HepG2 (cell line): ENCODE measurements around the gene PIGV. TPM values are rescaled to one million over a fixed set of nuclear protein-coding genes. Genes with fewer than 3 reads are reported as not detected.
A peak's percentile ranks its signal among the peaks of the same experiment; 100 is the strongest.

Experiments used
- ATAC-seq: fragments of 200-7000 bp; cut with Tn5 transposase; 3 replicates; pipeline ENCODE4 v1.9.1; 2020; ENCODE audit warnings: mild to moderate bottlenecking, moderate library complexity
- BruUV-seq: library from RNA; stranded (reverse); fragments of 400-500 nt; replicated peaks from 2 replicates; lab custom pipeline; 2021; lab: Mats Ljungman, UMichigan
- CTCF ChIA-PET: fragments of 300-600 bp; formaldehyde crosslinking; extraction: SDS; loops from one replicate; lab custom pipeline; 2021; ENCODE audit warnings: low total read pairs, inconsistent platforms, low intra/inter-chr PET ratio; lab: Yijun Ruan, JAX
- POLR2A ChIA-PET: fragments of 350-600 bp; sonication (Branson Sonifier 250); formaldehyde crosslinking; loops from one replicate; lab custom pipeline; 2020; ENCODE audit warnings: antibody characterized with exemption, inconsistent platforms; lab: Yijun Ruan, JAX
- DNase-seq: peaks from one replicate; pipeline ENCODE4 v3.0.0-alpha.2; 2015; ENCODE audit warnings: low spot score
- FAIRE-seq: peaks from 3 replicates; lab custom pipeline; 2011; peaks lifted over from hg19 to GRCh38; lab: Jason Lieb, UNC
- H2AFZ ChIP-seq: one replicate; pipeline ENCODE4 v1.6.1; 2011; ENCODE audit warnings: low read length, inconsistent platforms
- H3K27ac ChIP-seq: fragments of 300-600 bp; 3 replicates; pipeline ENCODE4 v1.8.0; 2011; ENCODE audit warnings: mixed run types, mild to moderate bottlenecking, mixed read lengths, low read length, inconsistent platforms; ENCODE audit not compliant: insufficient read depth; ENCODE audit errors: extremely low read length
- H3K27me3 ChIP-seq, 2 experiments: fragments of 200-600 bp in 1 of 2; 2 replicates in 1 of 2; 3 replicates in 1 of 2; pipeline versions ENCODE4 v1.6.0 to v1.8.0; 2011; ENCODE audit warnings: low read length in 2 of 2, mild to moderate bottlenecking in 2 of 2, moderate library complexity in 2 of 2, inconsistent platforms in 1 of 2; ENCODE audit not compliant: insufficient read depth in 2 of 2, control insufficient read depth in 1 of 2
- H3K36me3 ChIP-seq, 2 experiments: fragments of 200-600 bp in 1 of 2; replicated peaks in 1 of 2; 2 replicates in 1 of 2; 3 replicates in 1 of 2; pipeline versions ENCODE4 v1.5.1 to v1.8.0; 2011; ENCODE audit warnings: low read length in 2 of 2, inconsistent platforms in 1 of 2; ENCODE audit not compliant: insufficient read depth in 2 of 2, control insufficient read depth in 1 of 2
- H3K4me1 ChIP-seq: 2 replicates; pipeline ENCODE4 v1.5.1; 2012; ENCODE audit warnings: low read length, inconsistent platforms; ENCODE audit not compliant: insufficient read depth
- H3K4me2 ChIP-seq: 2 replicates; pipeline ENCODE4 v1.6.0; 2011; ENCODE audit warnings: low read depth, low read length, inconsistent platforms
- H3K4me3 ChIP-seq, 3 experiments: fragments of 200-600 bp in 1 of 3; sonication (generic), shearing (Covaris generic) in 1 of 3; replicated peaks in 1 of 3; 2 replicates each; pipeline ENCODE4 v1.5.1; 2011 to 2016; ENCODE audit warnings: low read length in 3 of 3, inconsistent platforms in 2 of 3, low read depth in 2 of 3, mild to moderate bottlenecking in 2 of 3, control low read depth in 1 of 3, mixed read lengths in 1 of 3; ENCODE audit not compliant: insufficient read depth in 1 of 3
- H3K79me2 ChIP-seq: one replicate; pipeline ENCODE4 v1.6.1; 2011; ENCODE audit warnings: low read length, inconsistent platforms; ENCODE audit not compliant: insufficient read depth
- H3K9ac ChIP-seq: 2 replicates; pipeline ENCODE4 v1.6.0; 2011; ENCODE audit warnings: mild to moderate bottlenecking, low read depth, low read length, inconsistent platforms; ENCODE audit not compliant: insufficient read depth
- H3K9me3 ChIP-seq: 2 replicates; pipeline ENCODE4 v1.5.1; 2012; ENCODE audit warnings: mild to moderate bottlenecking, low read length
- H4K20me1 ChIP-seq: 2 replicates; pipeline ENCODE4 v1.6.0; 2011; ENCODE audit warnings: inconsistent platforms, mild to moderate bottlenecking, low read length, moderate library complexity; ENCODE audit not compliant: insufficient read depth
- CC2D1A ChIP-seq: sonication (generic); formaldehyde crosslinking; IDR thresholded peaks from 2 replicates; pipeline ENCODE4 v1.8.1; 2023; ENCODE audit warnings: mild to moderate bottlenecking, missing genetic modification reagents
- FOXA1 ChIP-seq, 2 experiments: fragments of 450-650 bp in 1 of 2; sonication (generic) in 1 of 2; formaldehyde crosslinking in 1 of 2; IDR thresholded peaks; 2 replicates each; pipeline versions ENCODE4 v1.4.0 to v1.6.1; 2016 to 2020; ENCODE audit warnings: missing genetic modification reagents in 1 of 2
- IRF2 ChIP-seq: IDR thresholded peaks from 2 replicates; pipeline ENCODE4 v1.6.1; 2018; ENCODE audit warnings: missing genetic modification reagents, missing compliant biosample characterization
- KLF16 ChIP-seq, 2 experiments: sonication (generic) in 1 of 2; formaldehyde crosslinking in 1 of 2; IDR thresholded peaks; 2 replicates each; pipeline versions ENCODE4 v1.6.1 to v1.8.0; 2016 to 2023; ENCODE audit warnings: missing genetic modification reagents in 2 of 2, missing compliant biosample characterization in 1 of 2
- MAFF ChIP-seq: IDR thresholded peaks from 2 replicates; pipeline ENCODE4 v1.6.1; 2011; ENCODE audit warnings: low read depth, low read length, improper control_type of control experiment
- MAFK ChIP-seq, 2 experiments: IDR thresholded peaks in 1 of 2; conservative IDR thresholded peaks in 1 of 2; 2 replicates each; pipeline ENCODE4 v1.6.1; 2011; ENCODE audit warnings: improper control_type of control experiment in 2 of 2, low read length in 2 of 2
- NFATC3 ChIP-seq: sonication (generic); formaldehyde crosslinking; IDR thresholded peaks from 2 replicates; pipeline ENCODE4 v1.5.1; 2020; ENCODE audit warnings: mild to moderate bottlenecking, missing genetic modification reagents
- POGZ ChIP-seq: sonication (generic); formaldehyde crosslinking; IDR thresholded peaks from 2 replicates; pipeline ENCODE4 v1.4.0; 2020; ENCODE audit warnings: mild to moderate bottlenecking, missing genetic modification reagents
- RFX3 ChIP-seq: IDR thresholded peaks from 2 replicates; pipeline ENCODE4 v1.6.1; 2016; ENCODE audit warnings: missing biosample characterization, missing genetic modification reagents
- SAP130 ChIP-seq: IDR thresholded peaks from 2 replicates; pipeline ENCODE4 v1.6.1; 2016; ENCODE audit warnings: low read depth
- SMARCE1 ChIP-seq: fragments of 450-650 bp; IDR thresholded peaks from 2 replicates; pipeline ENCODE4 v1.6.1; 2017; ENCODE audit warnings: borderline replicate concordance
- SOX13 ChIP-seq, 3 experiments: fragments of 450-650 bp in 1 of 3; sonication (generic) in 1 of 3; formaldehyde crosslinking in 1 of 3; IDR thresholded peaks in 2 of 3; conservative IDR thresholded peaks in 1 of 3; 2 replicates each; pipeline versions ENCODE4 v1.5.0 to v1.6.1; 2016 to 2020; ENCODE audit warnings: antibody characterized with exemption in 1 of 3, mild to moderate bottlenecking in 1 of 3, missing compliant biosample characterization in 1 of 3, missing genetic modification reagents in 1 of 3, moderate library complexity in 1 of 3
- STAT5B ChIP-seq: sonication (generic); formaldehyde crosslinking; IDR thresholded peaks from 2 replicates; pipeline ENCODE4 v1.4.0; 2020; ENCODE audit warnings: missing genetic modification reagents
- TEAD3 ChIP-seq: optimal IDR thresholded peaks from 2 replicates; pipeline ENCODE3; 2016; ENCODE audit warnings: borderline replicate concordance
- ZHX1 ChIP-seq: sonication (generic); formaldehyde crosslinking; IDR thresholded peaks from 2 replicates; pipeline ENCODE4 v1.8.1; 2022; ENCODE audit warnings: low read depth, mild to moderate bottlenecking, missing genetic modification reagents
- ZKSCAN8 ChIP-seq: IDR thresholded peaks from 2 replicates; pipeline ENCODE4 v1.6.1; 2016; ENCODE audit warnings: borderline replicate concordance, missing genetic modification reagents, missing compliant biosample characterization
- ZNF556 ChIP-seq: sonication (generic); formaldehyde crosslinking; IDR thresholded peaks from 2 replicates; pipeline ENCODE4 v1.4.0; 2020; ENCODE audit warnings: mild to moderate bottlenecking, missing genetic modification reagents, borderline replicate concordance
- ZNF570 ChIP-seq: sonication (generic); formaldehyde crosslinking; IDR thresholded peaks from 2 replicates; pipeline ENCODE4 v1.4.0; 2020; ENCODE audit warnings: mild to moderate bottlenecking, missing genetic modification reagents, borderline replicate concordance
- WGBS: methylation state at CpG from one replicate; pipeline ENCODE4 v1.1.6; 2017; ENCODE audit warnings: low lambda C conversion rate; 5-methylcytosine and 5-hydroxymethylcytosine counted together
- in situ Hi-C: cut with HindIII; loops from 2 replicates; pipeline ENCODE4 v1.10.0; 2017; ENCODE audit warnings: low pct_unique_long_range_greater_than_20kb; ENCODE audit not compliant: extremely low pct_ligation_motif_present
- intact Hi-C: fragments of 100-400 bp; cut with micrococcal nuclease; formaldehyde crosslinking; loops from one replicate; pipeline ENCODE4 v1.10.0; 2022; ENCODE audit not compliant: unreplicated experiment
- polyA plus RNA-seq, 8 experiments: library from polyadenylated mRNA; depleted of rRNA in 3 of 8; stranded (reverse) in 7 of 8; unstranded in 1 of 8; fragments of >200 nt; fragmentation: Illumina TruSeq in 4 of 8; extraction: Trizol in 4 of 8; gene quantifications; 2 replicates each; pipeline versions ENCODE4 v1.2.1 to v1.2.3, GENCODE V29; 2011 to 2016; ENCODE audit warnings: low read depth in 4 of 8, missing spikeins in 1 of 8, mixed read lengths in 1 of 8; ENCODE audit not compliant: insufficient read depth in 1 of 8
- total RNA-seq, 5 experiments: library from RNA; depleted of rRNA; stranded (reverse); fragments of >200 nt; fragmentation: Illumina TruSeq; extraction: Trizol; gene quantifications; 2 replicates each; pipeline ENCODE4 v1.2.3, GENCODE V29; 2016; ENCODE audit warnings: low read depth in 1 of 5

The PIGV gene
- total and polyA plus RNA-seq, 2 of the 13 experiments (the other 11 are each of a cell fraction or from before 2014, with no cell fraction given), result 13.5 to 22.7 TPM

GRCh38 chr1:26791626-26792025 lies 3.9 kb downstream of the PIGV start (continued):
- TF ChIP-seq ZNF570, result no peak
- TF ChIP-seq STAT5B (CRISPR knock-in tag), result no peak
- no peak for TF ChIP-seq POGZ (CRISPR knock-in tag)
- no peak for TF ChIP-seq ZHX1 (CRISPR knock-in tag)
- no peak for TF ChIP-seq CC2D1A (CRISPR knock-in tag)

- no peaks in the 10 kb centered on the region for H3K9me3 ChIP-seq
- no peak for DNase-seq
- H3K36me3 ChIP-seq, result peaks cover 0 to 19% of the 10 kb centered on the region in 2 experiments; a peak in 3 of 5 replicates
- no peak overlapping the region for H3K4me3 ChIP-seq
- ATAC-seq, result no peak
- no peak overlapping the region for H3K9ac ChIP-seq
- H3K4me1 ChIP-seq, result peaks cover 20% of the 10 kb centered on the region
- no peak overlapping the region for H3K27ac ChIP-seq
- in situ Hi-C loops (no loop called here), intact Hi-C loops (no loop called here)
- peaks cover 6% of the 10 kb centered on the region for H3K79me2 ChIP-seq
- CTCF ChIA-PET, result no interaction called here
- H3K4me2 ChIP-seq, result no peak overlapping the region
- BruUV-seq, result no TSS peak
- H3K27me3 ChIP-seq, result no peaks in the 10 kb centered on the region; a peak in 1 of 5 replicates
- no peak overlapping the region for H2AFZ ChIP-seq
- WGBS, result 98% methylated on average over 2 of the region's 2 CpGs
- POLR2A ChIA-PET, result no interaction called here
- H4K20me1 ChIP-seq, result no peaks in the 10 kb centered on the region
- FAIRE-seq, result no peak
- TF ChIP-seq ZKSCAN8 (CRISPR knock-in tag) (no peak), KLF16 (CRISPR knock-in tag; IDR thresholded peaks at IDR 0.05) (no peak), RFX3 (no peak), MAFF (0 out of 2 replicates have a peak, but pooled peaks have one; percentile 4), ZNF556 (CRISPR knock-in tag) (no peak), SAP130 (CRISPR knock-in tag) (no peak), SOX13 (IDR thresholded peaks at IDR 0.05) (no peak), SOX13 (CRISPR knock-in tag; conservative IDR thresholded peaks at IDR 0.05 in 1 of 2, IDR thresholded peaks at IDR 0.05 in 1 of 2) (no peak), MAFK (conservative IDR thresholded peaks at IDR 0.05 in 1 of 2, IDR thresholded peaks at IDR 0.05 in 1 of 2; ENCODE audit: low read length in 2 of 2) (peak; percentile 28 to 39; a peak in 2 of 4 replicates), SMARCE1 (no peak), TEAD3 (no peak), FOXA1 (IDR thresholded peaks at IDR 0.05) (no peak), FOXA1 (CRISPR knock-in tag; IDR thresholded peaks at IDR 0.05) (no peak), NFATC3 (CRISPR knock-in tag) (no peak), IRF2 (no peak)
Measured at GRCh38 chr1:26792924-26793323, 5.2 kb downstream of the PIGV start.
